WERI-Rb-1 (cell line): ENCODE measurements around the gene SLC25A18.

Experiments used
- DNase-seq: peaks from one replicate; pipeline ENCODE4 v3.0.0-alpha.2; 2020
- H3K27ac ChIP-seq: fragments of 250-450 bp; sonication (Bioruptor Pico); 2 replicates; pipeline ENCODE4 v1.5.1; 2020; ENCODE audit warnings: mild to moderate bottlenecking, moderate library complexity
- H3K27me3 ChIP-seq: fragments of 250-450 bp; sonication (Bioruptor Pico); 2 replicates; pipeline ENCODE4 v1.5.1; 2021; ENCODE audit warnings: mild to moderate bottlenecking, low read depth, moderate library complexity; ENCODE audit not compliant: insufficient read depth, severe bottlenecking
- H3K36me3 ChIP-seq: fragments of 250-450 bp; sonication (Bioruptor Pico); 2 replicates; pipeline ENCODE4 v1.5.1; 2020; ENCODE audit warnings: mild to moderate bottlenecking, moderate library complexity
- H3K4me3 ChIP-seq: 2 replicates; pipeline ENCODE4 v1.5.1; 2011; ENCODE audit warnings: low read depth, mild to moderate bottlenecking, control low read depth, low read length
- H3K9me3 ChIP-seq: fragments of 250-450 bp; sonication (Bioruptor Pico); 2 replicates; pipeline ENCODE4 v1.5.1; 2021; ENCODE audit warnings: mild to moderate bottlenecking, moderate library complexity; ENCODE audit not compliant: severe bottlenecking
- CTCF ChIP-seq: IDR thresholded peaks from 2 replicates; pipeline ENCODE4 v1.5.1; 2011; ENCODE audit warnings: low read depth, mild to moderate bottlenecking, control low read depth, inconsistent platforms, low read length

SLC25A18 gene

GRCh38 chr22:17603668-17604067 lies 40.4 kb downstream of the SLC25A18 start:
- H3K27ac ChIP-seq: no peak overlapping the region
- no peak for DNase-seq

GRCh38 chr22:17606496-17606895 lies 43.2 kb downstream of the SLC25A18 start:
- Histone ChIP-seq H3K9me3 (no peaks in the 10 kb centered on the region), H3K36me3 (peaks cover 31% of the 10 kb centered on the region), H3K4me3 (no peak overlapping the region; the same call in 1 of the 2 replicates), H3K27me3 (no peaks in the 10 kb centered on the region), H3K27ac (peak overlapping the region; percentile 80)
- DNase-seq: peak; percentile 60
- no peak for TF ChIP-seq CTCF

More at GRCh38 chr22:17603668-17604067, 40.4 kb downstream of the SLC25A18 start:
- Histone ChIP-seq H3K4me3 (no peak overlapping the region), H3K36me3 (peaks cover 32% of the 10 kb centered on the region), H3K9me3 (no peaks in the 10 kb centered on the region), H3K27me3 (no peaks in the 10 kb centered on the region)
- no peak for TF ChIP-seq CTCF

GRCh38 chr22:17607891-17608521 lies 44.7 kb downstream of the SLC25A18 start:
- Histone ChIP-seq H3K27ac (no peak overlapping the region), H3K36me3 (peaks cover 41% of the 10 kb centered on the region), H3K27me3 (no peaks in the 10 kb centered on the region), H3K4me3 (no peak overlapping the region), H3K9me3 (no peaks in the 10 kb centered on the region)
- TF ChIP-seq CTCF: no peak
- no peak for DNase-seq

- Histone ChIP-seq H3K27me3 (no peaks in the 10 kb centered on the region), H3K27ac (no peak overlapping the region), H3K9me3 (no peaks in the 10 kb centered on the region), H3K4me3 (no peak overlapping the region), H3K36me3 (peaks cover 50% of the 10 kb centered on the region)
- DNase-seq: no peak
- no peak for TF ChIP-seq CTCF
Observed at GRCh38 chr22:17612057-17612456, 48.8 kb downstream of the SLC25A18 start.

GRCh38 chr22:17613280-17613679 lies 50.0 kb downstream of the SLC25A18 start:
- Histone ChIP-seq H3K36me3 (peaks cover 55% of the 10 kb centered on the region), H3K4me3 (peak overlapping the region; percentile 26)

More at GRCh38 chr22:17613280-17613679, 50.0 kb downstream of the SLC25A18 start:
- no peaks in the 10 kb centered on the region for H3K27me3 ChIP-seq
- no peak for DNase-seq
- H3K27ac ChIP-seq: peak overlapping the region; percentile 79
- no peak for TF ChIP-seq CTCF
- no peaks in the 10 kb centered on the region for H3K9me3 ChIP-seq
